HL-60/S4 treated with phorbol 12-myristate 13-acetate at 8.2 ng/mL for 4 days and 3 days (cell line): Measurements from ENCODE around the gene RGS3.
"Not testable (repeated sequence)": the region's sequence is repeated elsewhere in the genome, so short reads cannot be mapped to it uniquely, and the experiment has no call there.

Experiments used
- in situ Hi-C: fragments of 300-500 bp; cut with MboI; formaldehyde crosslinking; loops from 2 replicates; pipeline ENCODE4 v1.15.0; 2022; ENCODE audit warnings: low sequenced_read_pairs

The RGS3 gene

GRCh38 chr9:113628621-113629020 lies 165.1 kb downstream of the RGS3 start:
- in situ Hi-C loops: no loop called here

- in situ Hi-C loops: no loop called here
These were observed 167.0 kb downstream of the RGS3 start for GRCh38 chr9:113630386-113631136.

GRCh38 chr9:113631137-113631765 lies 167.7 kb downstream of the RGS3 start:
- in situ Hi-C loops: no loop called here

GRCh38 chr9:113631871-113632665 lies 168.5 kb downstream of the RGS3 start:
- in situ Hi-C loops: no loop called here

GRCh38 chr9:113632776-113633590 lies 169.5 kb downstream of the RGS3 start:
- in situ Hi-C loops: no loop called here

GRCh38 chr9:113633782-113634595 lies 170.5 kb downstream of the RGS3 start:
- in situ Hi-C loops: no loop called here

- in situ Hi-C loops: no loop called here
These were observed 171.3 kb downstream of the RGS3 start for GRCh38 chr9:113634596-113635515.

GRCh38 chr9:113635586-113635985 lies 172.1 kb downstream of the RGS3 start:
- in situ Hi-C loops: no loop called here

GRCh38 chr9:113636165-113636564 lies 172.6 kb downstream of the RGS3 start:
- in situ Hi-C loops: no loop called here

GRCh38 chr9:113636693-113637092 lies 173.2 kb downstream of the RGS3 start:
- in situ Hi-C loops: no loop called here

- in situ Hi-C loops: no loop called here
These were observed 175.0 kb downstream of the RGS3 start for GRCh38 chr9:113638490-113638889.

- in situ Hi-C loops: no loop called here
These were observed 175.4 kb downstream of the RGS3 start for GRCh38 chr9:113638897-113639296.

- in situ Hi-C loops: not testable (repeated sequence)
These were observed 176.0 kb downstream of the RGS3 start for GRCh38 chr9:113639411-113639970.

- in situ Hi-C loops: no loop called here
These were observed 176.9 kb downstream of the RGS3 start for GRCh38 chr9:113640418-113640817.

- in situ Hi-C loops: no loop called here
These were observed 177.8 kb downstream of the RGS3 start for GRCh38 chr9:113641100-113641885.

- in situ Hi-C loops: no loop called here
These were observed 180.8 kb downstream of the RGS3 start for GRCh38 chr9:113644321-113644720.

- in situ Hi-C loops: no loop called here
These were observed 181.9 kb downstream of the RGS3 start for GRCh38 chr9:113645227-113645977.
